HFFc6 (cell line): ENCODE results near the gene B3GALNT2. TPM values are rescaled to one million over a fixed set of nuclear protein-coding genes. Genes with fewer than 3 reads are reported as not detected.
A peak's percentile ranks its signal among the peaks of the same experiment; 100 is the strongest.
"Not testable (repeated sequence)": the region's sequence is repeated elsewhere in the genome, so short reads cannot be mapped to it uniquely, and the experiment has no call there.

Experiments
- DNase-seq: peaks from one replicate; pipeline ENCODE4 v3.0.0-alpha.2; 2018
- H3K27ac Mint-ChIP-seq: 2 replicates; pipeline ENCODE4 v1.8.0; 2020; ENCODE audit warnings: mild to moderate bottlenecking, mixed read lengths
- H3K27me3 Mint-ChIP-seq: 2 replicates; pipeline ENCODE4 v1.8.0; 2021; ENCODE audit warnings: mild to moderate bottlenecking, moderate library complexity, mixed read lengths; ENCODE audit not compliant: insufficient read depth
- H3K36me3 Mint-ChIP-seq: 2 replicates; pipeline ENCODE4 v1.8.0; 2021; ENCODE audit warnings: low read depth, mixed read lengths
- H3K4me1 Mint-ChIP-seq: 2 replicates; pipeline ENCODE4 v1.8.0; 2020; ENCODE audit warnings: low read depth, mixed read lengths
- H3K4me3 Mint-ChIP-seq: 2 replicates; pipeline ENCODE4 v1.8.0; 2020; ENCODE audit warnings: mild to moderate bottlenecking, moderate library complexity, mixed read lengths
- H3K9me3 Mint-ChIP-seq: 2 replicates; pipeline ENCODE4 v1.8.0; 2020; ENCODE audit warnings: mild to moderate bottlenecking, mixed read lengths
- CTCF ChIP-seq: fragments of 200-600 bp; sonication (generic); IDR thresholded peaks from 2 replicates; pipeline ENCODE4 v1.5.0; 2021; ENCODE audit warnings: antibody characterized with exemption, mild to moderate bottlenecking
- total RNA-seq, 6 experiments: library from RNA; stranded (reverse); fragmentation: NEBNext Ultra II Directional; extraction: Animal tissue kit (Norgen Biotek cat#: 25700); gene quantifications; 2 replicates in 1 of 6; 3 replicates in 5 of 6; pipeline ENCODE4 v1.2.3, GENCODE V29; 2021

B3GALNT2 gene
- total RNA-seq, 6 experiments from 2014 or later, result 27.1 to 32.5 (median 29.6) TPM

- DNase-seq, result no peak
- Mint-ChIP-seq H3K4me1 (peaks cover 9% of the 10 kb centered on the region; the same call in 1 of the 2 replicates), H3K36me3 (no peaks in the 10 kb centered on the region), H3K4me3 (no peak overlapping the region), H3K9me3 (no peaks in the 10 kb centered on the region), H3K27ac (no peak overlapping the region), H3K27me3 (peaks cover 2% of the 10 kb centered on the region)
- no peak for TF ChIP-seq CTCF
Observed at GRCh38 chr1:235545292-235545930, 41.2 kb upstream of the B3GALNT2 start.

GRCh38 chr1:235542845-235543244, 38.6 kb upstream of the B3GALNT2 start:
- DNase-seq, H3K36me3 Mint-ChIP-seq, H3K27ac Mint-ChIP-seq, H3K27me3 Mint-ChIP-seq, H3K4me1 Mint-ChIP-seq, H3K4me3 Mint-ChIP-seq, H3K9me3 Mint-ChIP-seq: not testable (repeated sequence)

- no peak overlapping the region for H3K4me3 Mint-ChIP-seq
- peaks cover 5% of the 10 kb centered on the region for H3K36me3 Mint-ChIP-seq
- TF ChIP-seq CTCF, result no peak
- peaks cover 5% of the 10 kb centered on the region; the same call in 1 of the 2 replicates for H3K9me3 Mint-ChIP-seq
- no peak for DNase-seq
- peak overlapping the region; percentile 48 for H3K27ac Mint-ChIP-seq
- peaks cover 2% of the 10 kb centered on the region; the same call in 1 of the 2 replicates for H3K27me3 Mint-ChIP-seq
- peaks cover 31% of the 10 kb centered on the region for H3K4me1 Mint-ChIP-seq
Observed at GRCh38 chr1:235533476-235534168, 29.4 kb upstream of the B3GALNT2 start.

GRCh38 chr1:235532360-235532759, 28.1 kb upstream of the B3GALNT2 start:
- DNase-seq, result peak; percentile 65
- TF ChIP-seq CTCF, result no peak
- Mint-ChIP-seq H3K36me3 (peaks cover 5% of the 10 kb centered on the region), H3K27ac (peak overlapping the region; percentile 86), H3K9me3 (peaks cover 5% of the 10 kb centered on the region; the same call in 1 of the 2 replicates), H3K27me3 (peaks cover 2% of the 10 kb centered on the region; the same call in 1 of the 2 replicates), H3K4me1 (peaks cover 36% of the 10 kb centered on the region), H3K4me3 (peak overlapping the region; percentile 51)

- Mint-ChIP-seq H3K4me1 (peaks cover 15% of the 10 kb centered on the region), H3K27me3 (no peaks in the 10 kb centered on the region), H3K27ac (no peak overlapping the region), H3K9me3 (peaks cover 5% of the 10 kb centered on the region; the same call in 1 of the 2 replicates), H3K4me3 (no peak overlapping the region), H3K36me3 (peaks cover 5% of the 10 kb centered on the region)
- no peak for TF ChIP-seq CTCF
- no peak for DNase-seq
Observed at GRCh38 chr1:235527196-235527814, 23.1 kb upstream of the B3GALNT2 start.

- no peaks in the 10 kb centered on the region for H3K9me3 Mint-ChIP-seq
- H3K27ac Mint-ChIP-seq, result no peak overlapping the region
- DNase-seq, result no peak
- H3K27me3 Mint-ChIP-seq, result no peaks in the 10 kb centered on the region
- H3K36me3 Mint-ChIP-seq, result no peaks in the 10 kb centered on the region
- TF ChIP-seq CTCF, result no peak
- H3K4me3 Mint-ChIP-seq, result no peak overlapping the region
- H3K4me1 Mint-ChIP-seq, result peaks cover 5% of the 10 kb centered on the region; the same call in 1 of the 2 replicates
Observed at GRCh38 chr1:235525314-235525713, 21.1 kb upstream of the B3GALNT2 start.
